Measurements from ENCODE around the gene RANGRF.

- TF ChIP-seq, protein P1, sequence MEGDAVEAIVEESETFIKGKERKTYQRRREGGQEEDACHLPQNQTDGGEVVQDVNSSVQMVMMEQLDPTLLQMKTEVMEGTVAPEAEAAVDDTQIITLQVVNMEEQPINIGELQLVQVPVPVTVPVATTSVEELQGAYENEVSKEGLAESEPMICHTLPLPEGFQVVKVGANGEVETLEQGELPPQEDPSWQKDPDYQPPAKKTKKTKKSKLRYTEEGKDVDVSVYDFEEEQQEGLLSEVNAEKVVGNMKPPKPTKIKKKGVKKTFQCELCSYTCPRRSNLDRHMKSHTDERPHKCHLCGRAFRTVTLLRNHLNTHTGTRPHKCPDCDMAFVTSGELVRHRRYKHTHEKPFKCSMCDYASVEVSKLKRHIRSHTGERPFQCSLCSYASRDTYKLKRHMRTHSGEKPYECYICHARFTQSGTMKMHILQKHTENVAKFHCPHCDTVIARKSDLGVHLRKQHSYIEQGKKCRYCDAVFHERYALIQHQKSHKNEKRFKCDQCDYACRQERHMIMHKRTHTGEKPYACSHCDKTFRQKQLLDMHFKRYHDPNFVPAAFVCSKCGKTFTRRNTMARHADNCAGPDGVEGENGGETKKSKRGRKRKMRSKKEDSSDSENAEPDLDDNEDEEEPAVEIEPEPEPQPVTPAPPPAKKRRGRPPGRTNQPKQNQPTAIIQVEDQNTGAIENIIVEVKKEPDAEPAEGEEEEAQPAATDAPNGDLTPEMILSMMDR (IDR thresholded peaks at IDR 0.05), result no peak
- TF ChIP-seq POLR2A (IDR thresholded peaks at IDR 0.05), result no peak
Observed at GRCh38 chr17:8264320-8264719, 24.1 kb upstream of the RANGRF start.

Data from lower leg skin (tissue), 3 donors.